Keratinocyte (primary cell): ENCODE data around the gene CFAP73.

Experiments
- EZH2 ChIP-seq: IDR thresholded peaks from one replicate; pipeline ENCODE4 v1.6.1; 2012; ENCODE audit warnings: inconsistent platforms, mild to moderate bottlenecking, low read length, moderate library complexity
- TF ChIP-seq, protein P1 (sequence below), 3 experiments: IDR thresholded peaks in 1 of 3; conservative IDR thresholded peaks in 1 of 3; optimal IDR thresholded peaks in 1 of 3; 2 replicates in 2 of 3; 3 replicates in 1 of 3; pipeline versions ENCODE3 to v1.5.1; 2011; ENCODE audit warnings: low read length in 3 of 3, mild to moderate bottlenecking in 3 of 3, moderate library complexity in 2 of 3, control low read depth in 1 of 3, inconsistent platforms in 1 of 3; ENCODE audit not compliant: insufficient read depth in 2 of 3; ENCODE audit errors: extremely low read depth in 1 of 3

DNA sequence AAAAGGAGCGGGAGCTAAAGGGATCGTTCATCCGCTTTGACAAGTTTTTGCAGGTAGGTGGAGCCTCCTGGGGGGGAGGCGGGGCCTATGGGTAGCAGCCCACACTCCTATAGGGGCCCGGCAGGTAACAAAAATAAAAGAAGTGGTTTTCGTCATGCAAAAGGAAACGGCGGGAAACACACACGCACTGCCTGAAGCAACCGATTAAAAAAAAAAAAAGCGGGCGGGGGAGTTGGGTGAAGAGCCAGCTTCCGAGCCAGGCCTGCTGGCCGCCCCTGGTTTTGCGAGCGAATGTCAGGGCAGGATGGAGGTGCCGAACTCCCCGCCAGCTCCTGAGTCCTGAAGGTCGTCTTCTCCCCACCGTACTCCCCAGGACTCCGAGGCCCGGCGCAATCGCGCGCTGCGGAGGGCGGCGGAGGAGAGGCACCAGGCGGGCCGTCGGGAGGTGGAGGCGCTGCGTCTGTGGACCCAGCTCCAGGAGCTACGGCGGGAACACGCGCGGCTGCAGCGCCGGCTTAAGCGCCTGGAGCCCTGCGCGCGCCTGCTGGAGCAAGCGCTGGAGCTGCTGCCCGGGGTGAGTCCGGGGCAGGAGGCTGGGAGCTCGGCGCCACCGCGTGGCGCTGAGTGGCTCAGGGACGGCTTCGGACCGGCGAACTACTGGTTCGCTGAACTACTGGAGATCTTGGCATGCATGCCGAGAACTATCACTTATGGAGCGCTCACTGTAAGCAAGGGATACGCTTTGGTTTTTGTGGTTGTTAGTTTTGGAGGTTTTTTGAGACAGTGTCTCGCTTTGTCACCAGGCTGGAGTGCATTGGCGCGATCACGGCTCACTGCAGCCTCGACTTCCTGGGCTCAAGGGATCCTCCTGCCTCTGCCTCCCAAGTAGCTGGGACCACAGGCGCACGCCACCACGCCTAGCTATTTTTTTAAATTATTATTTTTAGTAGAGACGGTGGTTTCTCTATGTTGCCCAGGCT is 3.6 kb downstream of the CFAP73 start:
- TF ChIP-seq, protein P1, sequence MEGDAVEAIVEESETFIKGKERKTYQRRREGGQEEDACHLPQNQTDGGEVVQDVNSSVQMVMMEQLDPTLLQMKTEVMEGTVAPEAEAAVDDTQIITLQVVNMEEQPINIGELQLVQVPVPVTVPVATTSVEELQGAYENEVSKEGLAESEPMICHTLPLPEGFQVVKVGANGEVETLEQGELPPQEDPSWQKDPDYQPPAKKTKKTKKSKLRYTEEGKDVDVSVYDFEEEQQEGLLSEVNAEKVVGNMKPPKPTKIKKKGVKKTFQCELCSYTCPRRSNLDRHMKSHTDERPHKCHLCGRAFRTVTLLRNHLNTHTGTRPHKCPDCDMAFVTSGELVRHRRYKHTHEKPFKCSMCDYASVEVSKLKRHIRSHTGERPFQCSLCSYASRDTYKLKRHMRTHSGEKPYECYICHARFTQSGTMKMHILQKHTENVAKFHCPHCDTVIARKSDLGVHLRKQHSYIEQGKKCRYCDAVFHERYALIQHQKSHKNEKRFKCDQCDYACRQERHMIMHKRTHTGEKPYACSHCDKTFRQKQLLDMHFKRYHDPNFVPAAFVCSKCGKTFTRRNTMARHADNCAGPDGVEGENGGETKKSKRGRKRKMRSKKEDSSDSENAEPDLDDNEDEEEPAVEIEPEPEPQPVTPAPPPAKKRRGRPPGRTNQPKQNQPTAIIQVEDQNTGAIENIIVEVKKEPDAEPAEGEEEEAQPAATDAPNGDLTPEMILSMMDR (optimal IDR thresholded peaks at IDR 0.05 in 1 of 3, IDR thresholded peaks at IDR 0.05 in 1 of 3, conservative IDR thresholded peaks at IDR 0.05 in 1 of 3; ENCODE audit: extremely low read depth in 1 of 3, insufficient read depth in 2 of 3, low read length in 3 of 3) = peak; percentile 22 to 70 (median 67)
- peak; percentile 30 for TF ChIP-seq EZH2
